Thyroid gland (tissue), 4 donors: Measurements from ENCODE around the gene SLC13A4. TPM values are rescaled to one million over a fixed set of nuclear protein-coding genes. Genes with fewer than 3 reads are reported as not detected.
A peak's percentile ranks its signal among the peaks of the same experiment; 100 is the strongest.

Experiments
- DNase-seq, 2 donors: peaks; one replicate each; pipeline ENCODE4 v3.0.0-alpha.2; 2019
- H3K27ac ChIP-seq, 3 donors: fragments of 200-600 bp; sonication (generic); 1 replicate in 2 of 3; 2 replicates in 1 of 3; pipeline ENCODE4 v1.5.1; 2016 to 2019; ENCODE audit warnings: mild to moderate bottlenecking in 1 of 3, moderate library complexity in 1 of 3
- H3K27me3 ChIP-seq: fragments of 200-600 bp; sonication (generic); one replicate; pipeline ENCODE4 v1.5.1; 2019
- H3K36me3 ChIP-seq, 2 donors: fragments of 200-600 bp; sonication (generic); one replicate each; pipeline ENCODE4 v1.5.1; 2016 to 2019
- H3K4me1 ChIP-seq, 2 donors: fragments of 200-600 bp; sonication (generic); one replicate each; pipeline ENCODE4 v1.5.1; 2017 to 2019
- H3K4me3 ChIP-seq, 3 donors: fragments of 200-600 bp; sonication (generic); replicated peaks in 1 of 3; 1 replicate in 2 of 3; 2 replicates in 1 of 3; pipeline ENCODE4 v1.5.1; 2016; ENCODE audit warnings: mild to moderate bottlenecking in 1 of 3
- H3K9me3 ChIP-seq: fragments of 200-600 bp; sonication (generic); one replicate; pipeline ENCODE4 v1.5.1; 2017
- CTCF ChIP-seq, 6 experiments: fragments of 200-600 bp in 3 of 6; fragments of 450-650 bp in 3 of 6; sonication (generic) in 3 of 6; IDR thresholded peaks; one replicate each; pipeline ENCODE4 v1.5.1; 2016 to 2019; ENCODE audit warnings: antibody characterized with exemption in 6 of 6, mild to moderate bottlenecking in 2 of 6, inconsistent platforms in 1 of 6, moderate library complexity in 1 of 6
- POLR2A ChIP-seq, 2 donors: fragments of 450-650 bp; IDR thresholded peaks; one replicate each; pipeline ENCODE4 v1.6.1; 2017; ENCODE audit warnings: antibody characterized with exemption in 2 of 2, mild to moderate bottlenecking in 2 of 2, moderate library complexity in 1 of 2
- WGBS, 2 donors: methylation state at CpG; one replicate each; pipeline ENCODE4 v1.1.5; 2017; 5-methylcytosine and 5-hydroxymethylcytosine counted together
- intact Hi-C: fragments of 100-400 bp; cut with DNase I; formaldehyde crosslinking; loops from one replicate; pipeline ENCODE4 v1.15.1; 2023
- total RNA-seq, 4 donors: library from RNA; depleted of rRNA; stranded (reverse); fragments of >200 nt; gene quantifications; one replicate each; pipeline ENCODE4 v1.2.3, GENCODE V29; 2016

Gene SLC13A4
- total RNA-seq, 4 donors from 2014 or later, result 0.20 TPM; not detected in 3

- WGBS, 2 donors, result 64 to 69% methylated on average over 8 of the region's 8 CpGs
- Histone ChIP-seq H3K27me3 (no peaks in the 10 kb centered on the region), H3K27ac (peak overlapping the region; percentile 64 to 77 (median 74)), H3K4me1 (peaks cover 21 to 42% of the 10 kb centered on the region in 2 donors), H3K9me3 (no peaks in the 10 kb centered on the region), H3K4me3 (no peak overlapping the region), H3K36me3 (no peaks in the 10 kb centered on the region)
- DNase-seq, result peak; percentile 26 to 50
- intact Hi-C loops, result no loop called here
- TF ChIP-seq CTCF (IDR thresholded peaks at IDR 0.05), result no peak
- TF ChIP-seq POLR2A (IDR thresholded peaks at IDR 0.05), result no peak
Measured at GRCh38 chr7:135744938-135745702, 17.1 kb upstream of the SLC13A4 start.

- Histone ChIP-seq H3K4me3 (no peak overlapping the region), H3K27ac (peak overlapping the region; percentile 64 to 77 (median 74)), H3K27me3 (no peaks in the 10 kb centered on the region), H3K9me3 (no peaks in the 10 kb centered on the region), H3K36me3 (no peaks in the 10 kb centered on the region), H3K4me1 (peaks cover 21 to 39% of the 10 kb centered on the region in 2 donors)
- TF ChIP-seq POLR2A (IDR thresholded peaks at IDR 0.05) (no peak), CTCF (IDR thresholded peaks at IDR 0.05) (no peak)
- peak; percentile 45 to 58 for DNase-seq
- 16 to 23% methylated on average over 14 of the region's 14 CpGs for WGBS, 2 donors
- intact Hi-C loops, result no loop called here
Measured at GRCh38 chr7:135743907-135744731, 16.1 kb upstream of the SLC13A4 start.

GRCh38 chr7:135742371-135742770, 14.4 kb upstream of the SLC13A4 start:
- H3K4me1 ChIP-seq, result peaks cover 21 to 30% of the 10 kb centered on the region in 2 donors
- H3K4me3 ChIP-seq, result no peak overlapping the region
- no peak for TF ChIP-seq POLR2A (IDR thresholded peaks at IDR 0.05)
- no peak for TF ChIP-seq CTCF (IDR thresholded peaks at IDR 0.05)
- H3K9me3 ChIP-seq, result no peaks in the 10 kb centered on the region
- WGBS, 2 donors, result 88 to 92% methylated on average over 2 to 4 of the region's 4 CpGs
- H3K27me3 ChIP-seq, result no peaks in the 10 kb centered on the region
- DNase-seq, result no peak
- intact Hi-C loops, result no loop called here
- H3K36me3 ChIP-seq, result no peaks in the 10 kb centered on the region
- no peak overlapping the region for H3K27ac ChIP-seq

GRCh38 chr7:135741905-135742304, 13.9 kb upstream of the SLC13A4 start:
- WGBS, 2 donors, result 57 to 60% methylated on average over 2 of the region's 2 CpGs
- intact Hi-C loops, result no loop called here

More at GRCh38 chr7:135741905-135742304, 13.9 kb upstream of the SLC13A4 start:
- TF ChIP-seq CTCF (IDR thresholded peaks at IDR 0.05) (no peak), POLR2A (IDR thresholded peaks at IDR 0.05) (no peak)
- Histone ChIP-seq H3K4me3 (no peak overlapping the region), H3K27me3 (no peaks in the 10 kb centered on the region), H3K36me3 (no peaks in the 10 kb centered on the region), H3K27ac (no peak overlapping the region), H3K9me3 (no peaks in the 10 kb centered on the region), H3K4me1 (peaks cover 21 to 30% of the 10 kb centered on the region in 2 donors)
- peak in 1 of 2 donors; percentile 25 for DNase-seq
